H1 (cell line): ENCODE measurements around the gene IL5. TPM values are rescaled to one million over a fixed set of nuclear protein-coding genes. Genes with fewer than 3 reads are reported as not detected.

Experiments used
- CTCF ChIA-PET: fragments of 300-600 bp; sonication (Branson Sonifier 250); formaldehyde crosslinking; loops from one replicate; lab custom pipeline; 2021; ENCODE audit not compliant: partially characterized antibody; lab: Charles Lee
- POLR2A ChIA-PET: fragments of 300-600 bp; sonication (Branson Sonifier 250); formaldehyde crosslinking; loops from one replicate; lab custom pipeline; 2021; ENCODE audit warnings: inconsistent platforms; ENCODE audit not compliant: partially characterized antibody; lab: Charles Lee
- DNase-seq, 2 experiments: peaks; one replicate each; pipeline versions ENCODE4 v3.0.0 to v3.0.0-alpha.2; 2010 to 2022; ENCODE audit warnings: low spot score in 2 of 2, low read depth in 1 of 2, mixed read lengths in 1 of 2
- FAIRE-seq: peaks from 2 replicates; lab custom pipeline; 2011; peaks lifted over from hg19 to GRCh38; lab: Jason Lieb, UNC
- H2AFZ ChIP-seq: 2 replicates; pipeline ENCODE4 v1.8.1; 2012; ENCODE audit warnings: low read length, inconsistent platforms
- H2AK5ac ChIP-seq: 2 replicates; pipeline ENCODE4 v1.6.1; 2013; ENCODE audit warnings: low read depth, low read length
- H2BK120ac ChIP-seq: replicated peaks from 2 replicates; pipeline ENCODE3; 2013; ENCODE audit warnings: low read depth, low read length, inconsistent platforms
- H2BK12ac ChIP-seq: 2 replicates; pipeline ENCODE4 v1.6.1; 2013; ENCODE audit warnings: low read depth, low read length
- H2BK15ac ChIP-seq: 2 replicates; pipeline ENCODE4 v1.6.1; 2013; ENCODE audit warnings: low read length
- H2BK20ac ChIP-seq: 2 replicates; pipeline ENCODE4 v1.6.1; 2013; ENCODE audit warnings: low read length
- H2BK5ac ChIP-seq: 2 replicates; pipeline ENCODE4 v1.6.1; 2013; ENCODE audit warnings: low read depth, low read length
- H3K14ac ChIP-seq: 2 replicates; pipeline ENCODE4 v1.6.1; 2013; ENCODE audit warnings: inconsistent platforms; ENCODE audit not compliant: insufficient read length
- H3K18ac ChIP-seq: 2 replicates; pipeline ENCODE4 v1.6.1; 2013; ENCODE audit warnings: low read length; ENCODE audit errors: extremely low read depth
- H3K23ac ChIP-seq: 2 replicates; pipeline ENCODE4 v1.6.1; 2013; ENCODE audit warnings: inconsistent platforms; ENCODE audit not compliant: insufficient read length
- H3K23me2 ChIP-seq: 2 replicates; pipeline ENCODE4 v1.6.1; 2013; ENCODE audit warnings: low read depth, low read length
- H3K27ac ChIP-seq: 2 replicates; pipeline ENCODE4 v1.6.1; 2011; ENCODE audit warnings: low read depth, low read length, inconsistent platforms
- H3K27me3 ChIP-seq, 4 experiments: replicated peaks in 1 of 4; 1 replicate in 1 of 4; 2 replicates in 3 of 4; pipeline versions ENCODE4 v1.6.1 to v1.8.1; 2011 to 2013; ENCODE audit warnings: low read length in 3 of 4, mild to moderate bottlenecking in 3 of 4, inconsistent platforms in 2 of 4, mixed read lengths in 2 of 4, moderate library complexity in 1 of 4; ENCODE audit not compliant: control insufficient read depth in 3 of 4, insufficient read depth in 3 of 4; ENCODE audit errors: extremely low read depth in 1 of 4
- H3K36me3 ChIP-seq, 4 experiments: 2 replicates each; pipeline versions ENCODE4 v1.6.1 to v1.8.1; 2011 to 2013; ENCODE audit warnings: mild to moderate bottlenecking in 4 of 4, low read length in 3 of 4, moderate library complexity in 2 of 4, control low read depth in 1 of 4, inconsistent platforms in 1 of 4; ENCODE audit not compliant: insufficient read depth in 4 of 4, control insufficient read depth in 2 of 4
- H3K4ac ChIP-seq: replicated peaks from 2 replicates; pipeline ENCODE3; 2013; ENCODE audit warnings: low read length, low read depth, mixed read lengths, inconsistent platforms; ENCODE audit not compliant: insufficient read length
- H3K4me1 ChIP-seq, 4 experiments: replicated peaks in 1 of 4; 1 replicate in 1 of 4; 2 replicates in 3 of 4; pipeline versions ENCODE4 v1.6.1 to v1.8.1; 2011 to 2013; ENCODE audit warnings: low read length in 3 of 4, inconsistent platforms in 2 of 4, mixed read lengths in 1 of 4; ENCODE audit not compliant: insufficient read depth in 4 of 4, control insufficient read depth in 3 of 4
- H3K4me2 ChIP-seq, 2 experiments: 2 replicates each; pipeline versions ENCODE4 v1.6.1 to v1.8.1; 2011 to 2013; ENCODE audit warnings: low read depth in 2 of 2, low read length in 2 of 2, control low read depth in 1 of 2, inconsistent platforms in 1 of 2, mild to moderate bottlenecking in 1 of 2; ENCODE audit not compliant: insufficient read depth in 1 of 2
- H3K4me3 ChIP-seq, 4 experiments: fragments of 200-600, 300-600 bp in 1 of 4; sonication (generic), shearing (Covaris generic), sonication (Bioruptor Twin) in 1 of 4; 2 replicates each; pipeline versions ENCODE4 v1.5.1 to v1.8.1; 2011 to 2016; ENCODE audit warnings: low read length in 4 of 4, low read depth in 3 of 4, control low read depth in 2 of 4, inconsistent platforms in 2 of 4, mild to moderate bottlenecking in 2 of 4, mixed read lengths in 1 of 4, moderate library complexity in 1 of 4; ENCODE audit not compliant: insufficient read depth in 2 of 4; ENCODE audit errors: extremely low read depth in 1 of 4
- H3K56ac ChIP-seq: replicated peaks from 2 replicates; pipeline ENCODE3; 2013; ENCODE audit warnings: low read depth, mild to moderate bottlenecking, mixed read lengths, low read length, inconsistent platforms; ENCODE audit not compliant: insufficient read length
- H3K79me1 ChIP-seq: 2 replicates; pipeline ENCODE4 v1.6.1; 2013; ENCODE audit warnings: low read depth, low read length, control low read depth
- H3K79me2 ChIP-seq, 2 experiments: 2 replicates each; pipeline versions ENCODE4 v1.6.1 to v1.8.1; 2012 to 2013; ENCODE audit warnings: low read length in 2 of 2, mild to moderate bottlenecking in 2 of 2, inconsistent platforms in 1 of 2; ENCODE audit not compliant: insufficient read depth in 2 of 2, control insufficient read depth in 1 of 2
- H3K9ac ChIP-seq, 4 experiments: replicated peaks in 1 of 4; 1 replicate in 1 of 4; 2 replicates in 3 of 4; pipeline versions ENCODE4 v1.6.1 to v1.8.1; 2011 to 2013; ENCODE audit warnings: low read depth in 3 of 4, low read length in 3 of 4, control low read depth in 2 of 4, mild to moderate bottlenecking in 2 of 4, moderate library complexity in 2 of 4, inconsistent platforms in 1 of 4; ENCODE audit errors: extremely low read depth in 1 of 4
- H3K9me3 ChIP-seq, 2 experiments: 2 replicates each; pipeline versions ENCODE4 v1.6.1 to v1.8.1; 2012 to 2013; ENCODE audit warnings: mild to moderate bottlenecking in 2 of 2, moderate library complexity in 2 of 2, control low read depth in 1 of 2, inconsistent platforms in 1 of 2, low read depth in 1 of 2, low read length in 1 of 2, mixed read lengths in 1 of 2; ENCODE audit not compliant: insufficient read depth in 2 of 2
- H4K20me1 ChIP-seq, 2 experiments: replicated peaks in 1 of 2; 2 replicates each; pipeline versions ENCODE3 to v1.8.1; 2011 to 2013; ENCODE audit warnings: inconsistent platforms in 2 of 2, low read length in 2 of 2, mild to moderate bottlenecking in 1 of 2; ENCODE audit not compliant: insufficient read depth in 2 of 2, control insufficient read depth in 1 of 2
- H4K5ac ChIP-seq: 2 replicates; pipeline ENCODE4 v1.6.1; 2013; ENCODE audit warnings: low read length, low read depth, mixed read lengths, inconsistent platforms; ENCODE audit not compliant: insufficient read length
- H4K8ac ChIP-seq: 2 replicates; pipeline ENCODE4 v1.8.0; 2013; ENCODE audit warnings: mild to moderate bottlenecking, moderate library complexity, low read length, inconsistent platforms; ENCODE audit not compliant: insufficient read depth; ENCODE audit errors: extremely low read depth
- H4K91ac ChIP-seq: replicated peaks from 2 replicates; pipeline ENCODE3; 2013; ENCODE audit warnings: low read length, mixed read lengths, inconsistent platforms; ENCODE audit not compliant: insufficient read length
- ASH2L ChIP-seq: fragments of 200-600, 300-600 bp; sonication (generic); IDR thresholded peaks from one replicate; pipeline ENCODE4 v1.7.1; 2017; ENCODE audit warnings: low read length
- CBX8 ChIP-seq: fragments of 300-800, 300-1000 bp; sonication (generic); IDR thresholded peaks from 2 replicates; pipeline ENCODE4 v1.7.1; 2016; ENCODE audit warnings: low read depth, low read length, borderline replicate concordance
- CEBPB ChIP-seq: IDR thresholded peaks from 2 replicates; pipeline ENCODE4 v1.6.1; 2012; ENCODE audit warnings: low read depth, low read length
- CREB1 ChIP-seq: IDR thresholded peaks from 2 replicates; pipeline ENCODE4 v1.6.1; 2012; ENCODE audit warnings: inconsistent platforms
- CTCF ChIP-seq, 3 experiments: IDR thresholded peaks; 1 replicate in 2 of 3; 2 replicates in 1 of 3; pipeline versions ENCODE4 v1.5.1 to v1.6.1; 2011; ENCODE audit warnings: low read length in 3 of 3, mild to moderate bottlenecking in 3 of 3, inconsistent platforms in 2 of 3, low read depth in 1 of 3, moderate library complexity in 1 of 3; ENCODE audit not compliant: insufficient read depth in 1 of 3; ENCODE audit errors: control extremely low read depth in 1 of 3
- NANOG ChIP-seq: IDR thresholded peaks from 2 replicates; pipeline ENCODE4 v1.6.1; 2011; ENCODE audit warnings: low read length, low read depth, mild to moderate bottlenecking, inconsistent platforms; ENCODE audit not compliant: insufficient read depth, poor library complexity, severe bottlenecking
- POLR2AphosphoS5 ChIP-seq: IDR thresholded peaks from 2 replicates; pipeline ENCODE4 v1.6.1; 2011; ENCODE audit warnings: low read depth, low read length
- SP4 ChIP-seq: IDR thresholded peaks from 2 replicates; pipeline ENCODE4 v1.6.1; 2012; ENCODE audit warnings: low read length, inconsistent platforms
- TAF1 ChIP-seq: IDR thresholded peaks from 2 replicates; pipeline ENCODE4 v1.6.1; 2011; ENCODE audit warnings: mild to moderate bottlenecking, low read depth, low read length
- TBP ChIP-seq: IDR thresholded peaks from 2 replicates; pipeline ENCODE4 v1.6.1; 2011; ENCODE audit warnings: low read depth, low read length, improper control_type of control experiment
- TEAD4 ChIP-seq: IDR thresholded peaks from 2 replicates; pipeline ENCODE4 v1.6.1; 2012; ENCODE audit warnings: low read depth, low read length, inconsistent platforms, mixed read lengths
- WGBS, 2 experiments: shearing (Covaris generic) in 1 of 2; methylation state at CpG; one replicate each; pipeline versions ENCODE4 v1.1.6 to v1.1.7; 2013 to 2015; ENCODE audit warnings: low lambda C conversion rate in 2 of 2, mixed read lengths in 2 of 2, inconsistent platforms in 1 of 2, low coverage in 1 of 2, missing lambda C conversion rate in 1 of 2; ENCODE audit not compliant: insufficient replicate concordance in 2 of 2, insufficient coverage in 1 of 2, insufficient read length in 1 of 2; ENCODE audit errors: extremely low coverage in 1 of 2, missing lambda C conversion rate in 1 of 2; 5-methylcytosine and 5-hydroxymethylcytosine counted together
- polyA plus RNA-seq, 7 experiments: library from polyadenylated mRNA; depleted of rRNA in 3 of 7; stranded (reverse) in 5 of 7; unstranded in 2 of 7; fragments of >200 nt in 5 of 7; fragments of 200-250 nt in 2 of 7; gene quantifications; 1 replicate in 5 of 7; 2 replicates in 1 of 7; 4 replicates in 1 of 7; pipeline versions ENCODE4 v1.2.1 to v1.2.3, GENCODE V29; 2011 to 2013; ENCODE audit warnings: missing spikeins in 2 of 7, mixed read lengths in 2 of 7
- total RNA-seq: library from RNA; stranded (reverse); fragmentation: NEBNext Ultra II Directional; extraction: Animal tissue kit (Norgen Biotek cat#: 25700); gene quantifications from 2 replicates; pipeline ENCODE4 v1.2.1, GENCODE V29; 2021

Gene IL5
- total and polyA plus RNA-seq, 2 of the 8 experiments (the other 6 are each of a cell fraction or from before 2014, with no cell fraction given): not detected

GRCh38 chr5:132498686-132499271, 44.5 kb downstream of the IL5 start:
- no peak for FAIRE-seq
- no peak overlapping the region for H3K4me3 ChIP-seq
- no peak overlapping the region for H4K8ac ChIP-seq
- H3K18ac ChIP-seq: no peak overlapping the region
- WGBS, 2 experiments: 80% methylated on average over 3 of the region's 4 CpGs; no CpG with 5 or more reads in 1 of the 2 experiments
- no peak overlapping the region for H2BK20ac ChIP-seq
- no peak overlapping the region for H4K5ac ChIP-seq
- no peaks in the 10 kb centered on the region for H3K9me3 ChIP-seq
- peaks cover 4 to 10% (median 7%) of the 10 kb centered on the region in 4 experiments; a peak in 6 of 7 replicates for H3K4me1 ChIP-seq
- H3K14ac ChIP-seq: no peak overlapping the region
- H3K27ac ChIP-seq: no peak overlapping the region
- no peak overlapping the region for H2BK5ac ChIP-seq
- peak in 1 of 2 experiments; percentile 32 for DNase-seq
- H2BK120ac ChIP-seq: no peak overlapping the region
- H3K4ac ChIP-seq: no peak overlapping the region
- ChIA-PET CTCF (interaction anchor here (0.8 to 19.9 kb wide), 25 partner anchors 9 to 309 kb away, joined by 3 to 353 read pairs (median 5); partner anchors contain the start of genes IRF1 and SLC22A5), POLR2A (interaction anchor here (0.7 to 2.4 kb wide), 5 partner anchors 9 to 72 kb away, joined by 3 to 6 read pairs (median 3); no protein-coding TSS in a partner anchor)
- no peaks in the 10 kb centered on the region for H3K79me1 ChIP-seq
- H3K4me2 ChIP-seq: no peak overlapping the region
- H3K23ac ChIP-seq: no peak overlapping the region
- no peak overlapping the region for H3K56ac ChIP-seq
- H2BK12ac ChIP-seq: no peak overlapping the region
- no peaks in the 10 kb centered on the region for H4K20me1 ChIP-seq
- H3K23me2 ChIP-seq: peaks cover 12% of the 10 kb centered on the region; the same call in 1 of the 2 replicates
- H2AK5ac ChIP-seq: no peak overlapping the region
- H3K27me3 ChIP-seq: no peaks in the 10 kb centered on the region
- H2BK15ac ChIP-seq: no peak overlapping the region
- H3K9ac ChIP-seq: no peak overlapping the region
- no peaks in the 10 kb centered on the region for H3K79me2 ChIP-seq
- H2AFZ ChIP-seq: no peak overlapping the region
- no peak overlapping the region for H4K91ac ChIP-seq
- H3K36me3 ChIP-seq: no peaks in the 10 kb centered on the region
- TF ChIP-seq NANOG (no peak), TAF1 (no peak), TBP (no peak), POLR2AphosphoS5 (no peak), CBX8 (no peak), CTCF (IDR thresholded peaks at IDR 0.05; ENCODE audit: control extremely low read depth in 1 of 3, insufficient read depth in 1 of 3, low read depth in 1 of 3, low read length in 3 of 3) (no peak), TEAD4 (no peak), SP4 (no peak), CEBPB (no peak), ASH2L (no peak), CREB1 (no peak)
